EL (cell line): Measurements from ENCODE around the gene DPM2.

Source experiments
- DNase-seq: peaks from one replicate; pipeline ENCODE4 v3.0.0-alpha.2; 2016

Gene DPM2

GRCh38 chr9:127895811-127896210 is 41.8 kb downstream of the DPM2 start:
- no peak for DNase-seq

DNA sequence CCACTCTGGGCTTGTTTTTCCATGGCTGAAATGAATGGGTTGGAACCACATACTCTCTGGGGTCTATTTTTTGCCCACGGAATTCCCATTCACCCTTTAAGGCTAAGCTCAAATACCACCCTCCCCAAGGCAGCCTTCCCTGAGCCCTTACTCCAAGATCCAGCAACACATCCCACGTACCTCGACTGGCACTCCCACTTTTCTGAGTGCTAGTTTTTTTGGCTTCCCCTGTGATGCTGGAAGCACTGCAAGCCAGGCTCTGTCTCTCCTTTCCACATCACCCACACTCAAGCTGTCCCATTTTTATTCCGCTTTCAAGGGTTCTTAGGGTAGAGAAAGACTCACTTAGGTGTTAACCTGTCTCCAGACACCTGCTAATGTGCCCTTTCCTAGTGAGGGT is 44.3 kb downstream of the DPM2 start:
- DNase-seq: no peak

GRCh38 chr9:127892831-127893230 is 44.8 kb downstream of the DPM2 start:
- DNase-seq: no peak

GRCh38 chr9:127890053-127890452 is 47.6 kb downstream of the DPM2 start:
- DNase-seq: no peak

GRCh38 chr9:127887792-127888191 is 49.9 kb downstream of the DPM2 start:
- no peak for DNase-seq

DNA sequence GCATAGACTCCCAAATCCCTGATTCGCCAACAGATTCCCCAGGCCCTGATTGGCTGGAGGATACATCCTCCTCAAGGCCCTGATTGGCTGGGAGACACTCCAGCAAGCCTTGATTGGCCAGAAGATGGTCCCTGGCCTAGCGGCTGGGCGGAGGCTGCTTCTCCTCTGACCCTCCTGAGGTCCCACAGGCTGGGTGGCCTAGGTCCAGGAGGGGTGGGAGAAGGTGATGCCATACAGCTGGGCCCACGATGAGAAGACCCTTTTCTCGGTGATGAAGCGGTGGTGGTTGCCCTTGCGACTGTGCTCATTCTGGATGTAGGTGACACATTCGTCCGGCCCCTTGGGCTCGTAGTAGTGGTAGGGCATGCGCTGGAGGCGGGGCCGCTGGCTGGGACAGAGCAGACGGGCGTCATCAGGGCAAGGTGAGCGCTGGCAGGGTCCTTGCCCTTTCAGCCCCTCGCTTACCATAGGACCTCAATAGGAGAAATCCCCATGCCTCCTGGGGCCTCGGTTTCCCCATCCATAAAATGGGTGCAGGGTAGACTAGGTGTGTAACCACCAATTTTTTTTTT is 51.2 kb downstream of the DPM2 start:
- no peak for DNase-seq

- DNase-seq: no peak
These were observed 52.0 kb downstream of the DPM2 start for GRCh38 chr9:127885508-127886281.
